B cell (primary cell): ENCODE data around the gene C1orf105. TPM values are rescaled to one million over a fixed set of nuclear protein-coding genes. Genes with fewer than 3 reads are reported as not detected.
"Not testable (repeated sequence)": the region's sequence is repeated elsewhere in the genome, so short reads cannot be mapped to it uniquely, and the experiment has no call there.

Experiments used
- ATAC-seq: fragments of 200-7000 bp; cut with Tn5 transposase; one replicate; pipeline ENCODE4 v1.10.0; 2021; ENCODE audit warnings: low read depth, mild to moderate bottlenecking, moderate number of reproducible peaks, moderate library complexity
- CTCF ChIA-PET: fragments of 350-600 bp; sonication (Branson Sonifier 250); formaldehyde crosslinking; loops from one replicate; lab custom pipeline; 2021; ENCODE audit warnings: antibody characterized with exemption, inconsistent platforms; lab: Charles Lee
- POLR2A ChIA-PET: fragments of 350-600 bp; sonication (Branson Sonifier 250); formaldehyde crosslinking; loops from one replicate; lab custom pipeline; 2021; ENCODE audit warnings: antibody characterized with exemption; lab: Charles Lee
- DNase-seq: peaks from one replicate; pipeline ENCODE4 v3.0.0; 2013
- H2AFZ ChIP-seq: 2 replicates; pipeline ENCODE4 v1.6.1; 2012; ENCODE audit warnings: mild to moderate bottlenecking, low read depth, low read length; ENCODE audit not compliant: insufficient read depth, poor library complexity, severe bottlenecking
- H3K27ac ChIP-seq, 2 donors: 1 replicate in 1 of 2; 2 replicates in 1 of 2; pipeline ENCODE4 v1.5.1; 2012 to 2013; ENCODE audit warnings: low read length in 2 of 2, mild to moderate bottlenecking in 2 of 2, moderate library complexity in 1 of 2
- H3K27me3 ChIP-seq, 4 experiments: fragments of 200-600 bp in 1 of 4; sonication (generic) in 1 of 4; replicated peaks in 1 of 4; 1 replicate in 2 of 4; 2 replicates in 2 of 4; pipeline versions ENCODE4 v1.6.1 to v1.7.0; 2013 to 2016; ENCODE audit warnings: low read length in 3 of 4, mild to moderate bottlenecking in 2 of 4, mixed read lengths in 1 of 4, moderate library complexity in 1 of 4; ENCODE audit not compliant: insufficient read depth in 4 of 4, control insufficient read depth in 3 of 4; ENCODE audit errors: control extremely low read depth in 1 of 4
- H3K36me3 ChIP-seq, 2 experiments: replicated peaks in 1 of 2; 1 replicate in 1 of 2; 2 replicates in 1 of 2; pipeline versions ENCODE4 v1.6.1 to v1.7.1; 2013; ENCODE audit warnings: low read length in 1 of 2; ENCODE audit not compliant: insufficient read depth in 2 of 2, control insufficient read depth in 1 of 2; ENCODE audit errors: control extremely low read depth in 1 of 2, extremely low read depth in 1 of 2
- H3K4me1 ChIP-seq, 2 donors: fragments of 200-600 bp in 1 of 2; sonication (generic) in 1 of 2; 1 replicate in 1 of 2; 2 replicates in 1 of 2; pipeline versions ENCODE4 v1.5.1 to v1.6.1; 2013 to 2017; ENCODE audit warnings: low read length in 2 of 2; ENCODE audit not compliant: control insufficient read depth in 2 of 2, insufficient read depth in 2 of 2
- H3K4me2 ChIP-seq: replicated peaks from 2 replicates; pipeline ENCODE3; 2012; ENCODE audit warnings: mild to moderate bottlenecking, low read depth, low read length; ENCODE audit not compliant: poor library complexity, severe bottlenecking
- H3K4me3 ChIP-seq, 5 experiments: fragments of 200-600 bp in 1 of 5; sonication (generic) in 1 of 5; 1 replicate in 3 of 5; 2 replicates in 2 of 5; pipeline versions ENCODE4 v1.5.1 to v1.7.0; 2011 to 2016; ENCODE audit warnings: low read length in 4 of 5, mild to moderate bottlenecking in 4 of 5, low read depth in 2 of 5, control low read depth in 1 of 5, moderate library complexity in 1 of 5; ENCODE audit not compliant: insufficient read depth in 1 of 5; ENCODE audit errors: control extremely low read depth in 1 of 5, extremely low read depth in 1 of 5
- H3K79me2 ChIP-seq: fragments of 200-600 bp; sonication (generic); one replicate; pipeline ENCODE4 v1.6.0; 2016; ENCODE audit warnings: low read length; ENCODE audit not compliant: control insufficient read depth, insufficient read depth
- H3K9ac ChIP-seq: fragments of 200-600 bp; sonication (generic); 2 replicates; pipeline ENCODE4 v1.6.1; 2017; ENCODE audit warnings: mild to moderate bottlenecking, low read length, moderate library complexity
- H3K9me3 ChIP-seq, 3 donors: one replicate each; pipeline versions ENCODE4 v1.6.1 to v1.7.1; 2013; ENCODE audit warnings: low read length in 2 of 3; ENCODE audit not compliant: control insufficient read depth in 2 of 3, insufficient read depth in 1 of 3; ENCODE audit errors: control extremely low read depth in 1 of 3
- H4K20me1 ChIP-seq: 2 replicates; pipeline ENCODE4 v1.6.0; 2012; ENCODE audit warnings: mild to moderate bottlenecking, low read length; ENCODE audit not compliant: insufficient read depth, control insufficient read depth, poor library complexity, severe bottlenecking
- H3K27ac Mint-ChIP-seq: one replicate; pipeline ENCODE4 v1.8.0; 2021; ENCODE audit warnings: mixed read lengths
- H3K27me3 Mint-ChIP-seq: one replicate; pipeline ENCODE4 v1.8.0; 2021; ENCODE audit warnings: mixed read lengths
- H3K4me1 Mint-ChIP-seq: one replicate; pipeline ENCODE4 v1.8.0; 2021; ENCODE audit warnings: mixed read lengths
- H3K4me3 Mint-ChIP-seq: one replicate; pipeline ENCODE4 v1.8.0; 2021; ENCODE audit warnings: mixed read lengths
- H3K9me3 Mint-ChIP-seq: one replicate; pipeline ENCODE4 v1.8.0; 2022; ENCODE audit warnings: mixed read lengths; ENCODE audit not compliant: insufficient read depth
- WGBS: methylation state at CpG from one replicate; pipeline ENCODE4 v1.1.5; 2013; ENCODE audit warnings: missing lambda C conversion rate; ENCODE audit not compliant: insufficient coverage; 5-methylcytosine and 5-hydroxymethylcytosine counted together
- intact Hi-C: fragments of 100-400 bp; cut with micrococcal nuclease; formaldehyde crosslinking; loops from one replicate; pipeline ENCODE4 v1.10.0; 2022
- polyA plus RNA-seq: library from polyadenylated mRNA; depleted of rRNA; stranded (reverse); fragments of >200 nt; gene quantifications from 2 replicates; pipeline ENCODE4 v1.2.3, GENCODE V29; 2012
- total RNA-seq, 2 donors: library from RNA; stranded (reverse); fragments of 120-200 nt in 1 of 2; gene quantifications; 1 replicate in 1 of 2; 2 replicates in 1 of 2; pipeline versions ENCODE4 v1.2.3 to v1.2.4, GENCODE V29; 2013 to 2022
- TF ChIP-seq, protein P1 (sequence below): fragments of 200-600 bp; IDR thresholded peaks from one replicate; pipeline ENCODE4 v1.8.0; 2022; ENCODE audit warnings: antibody characterized with exemption, mild to moderate bottlenecking

The C1orf105 gene
- total and polyA plus RNA-seq, 2 donors (not counting 1 experiment from before 2014, with no cell fraction given), result not detected

DNA sequence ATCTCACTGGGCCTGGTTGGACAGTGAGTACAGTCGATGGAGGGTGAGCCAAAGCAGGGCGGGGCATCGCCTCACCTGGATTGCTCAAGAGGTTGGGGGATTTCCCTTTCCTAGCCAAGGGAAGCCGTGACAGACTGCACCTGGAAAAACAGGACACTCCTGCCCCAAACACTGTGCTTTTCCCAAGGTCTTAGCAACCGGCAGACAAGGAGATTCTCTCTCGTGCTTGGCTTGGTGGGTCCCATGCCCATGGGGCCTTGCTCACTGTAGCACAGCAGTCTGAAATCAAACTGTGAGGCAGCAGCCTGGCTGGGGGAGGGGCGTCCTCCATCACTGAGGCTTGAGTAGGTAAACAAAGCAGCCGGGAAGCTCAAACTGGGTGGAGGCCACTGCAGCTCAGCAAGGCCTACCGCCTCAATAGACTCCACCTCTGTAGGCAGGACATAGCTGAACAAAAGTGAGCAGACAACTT lies 11.3 kb downstream of the C1orf105 start:
- intact Hi-C loops, result no loop called here
- no peak for ATAC-seq
- no peak overlapping the region for H3K4me3 ChIP-seq
- H3K4me1 ChIP-seq, result peaks cover 10 to 12% of the 10 kb centered on the region in 2 donors
- peaks cover 15% of the 10 kb centered on the region for H3K4me1 Mint-ChIP-seq
- H3K27me3 ChIP-seq, result no peaks in the 10 kb centered on the region
- no peak overlapping the region for H3K4me2 ChIP-seq
- ChIA-PET CTCF (interaction anchor here (0.5 to 3.8 kb wide), 8 partner anchors 10 to 631 kb away, joined by 3 to 54 read pairs (median 3); partner anchors contain the start of gene PIGC), POLR2A (no interaction called here)
- TF ChIP-seq, protein P1, sequence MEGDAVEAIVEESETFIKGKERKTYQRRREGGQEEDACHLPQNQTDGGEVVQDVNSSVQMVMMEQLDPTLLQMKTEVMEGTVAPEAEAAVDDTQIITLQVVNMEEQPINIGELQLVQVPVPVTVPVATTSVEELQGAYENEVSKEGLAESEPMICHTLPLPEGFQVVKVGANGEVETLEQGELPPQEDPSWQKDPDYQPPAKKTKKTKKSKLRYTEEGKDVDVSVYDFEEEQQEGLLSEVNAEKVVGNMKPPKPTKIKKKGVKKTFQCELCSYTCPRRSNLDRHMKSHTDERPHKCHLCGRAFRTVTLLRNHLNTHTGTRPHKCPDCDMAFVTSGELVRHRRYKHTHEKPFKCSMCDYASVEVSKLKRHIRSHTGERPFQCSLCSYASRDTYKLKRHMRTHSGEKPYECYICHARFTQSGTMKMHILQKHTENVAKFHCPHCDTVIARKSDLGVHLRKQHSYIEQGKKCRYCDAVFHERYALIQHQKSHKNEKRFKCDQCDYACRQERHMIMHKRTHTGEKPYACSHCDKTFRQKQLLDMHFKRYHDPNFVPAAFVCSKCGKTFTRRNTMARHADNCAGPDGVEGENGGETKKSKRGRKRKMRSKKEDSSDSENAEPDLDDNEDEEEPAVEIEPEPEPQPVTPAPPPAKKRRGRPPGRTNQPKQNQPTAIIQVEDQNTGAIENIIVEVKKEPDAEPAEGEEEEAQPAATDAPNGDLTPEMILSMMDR, result no peak
- H3K4me3 Mint-ChIP-seq, result no peak overlapping the region
- H3K9ac ChIP-seq, result no peak overlapping the region
- H4K20me1 ChIP-seq, result no peaks in the 10 kb centered on the region
- H3K79me2 ChIP-seq, result peaks cover 4% of the 10 kb centered on the region
- no peak overlapping the region for H3K27ac ChIP-seq
- H3K27me3 Mint-ChIP-seq, result no peaks in the 10 kb centered on the region
- H2AFZ ChIP-seq, result no peak overlapping the region
- H3K27ac Mint-ChIP-seq, result no peak overlapping the region
- H3K9me3 ChIP-seq, result no peaks in the 10 kb centered on the region
- no peak for DNase-seq
- WGBS, result 87% methylated on average over 8 of the region's 9 CpGs
- H3K36me3 ChIP-seq, result peaks cover 0 to 3% of the 10 kb centered on the region in 2 experiments
- no peaks in the 10 kb centered on the region for H3K9me3 Mint-ChIP-seq

DNA sequence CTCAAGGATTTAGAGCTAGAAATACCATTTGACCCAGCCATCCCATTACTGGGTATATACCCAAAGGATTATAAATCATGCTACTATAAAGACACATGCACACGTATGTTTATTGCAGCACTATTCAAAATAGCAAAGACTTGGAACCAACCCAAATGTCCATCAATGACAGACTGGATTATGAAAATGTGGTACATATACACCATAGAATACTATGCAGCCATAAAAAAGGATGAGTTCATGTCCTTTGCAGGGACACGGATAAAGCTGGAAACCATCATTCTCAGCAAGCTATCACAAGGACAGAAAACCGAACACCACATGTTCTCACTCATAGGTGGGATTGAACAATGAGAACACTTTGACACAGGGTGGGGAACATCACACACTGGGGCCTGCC lies 16.7 kb downstream of the C1orf105 start:
- intact Hi-C loops, POLR2A ChIA-PET, H3K9ac ChIP-seq, H3K4me1 ChIP-seq, H3K27ac ChIP-seq, H2AFZ ChIP-seq, H3K4me2 ChIP-seq, H3K27ac Mint-ChIP-seq, H3K4me3 Mint-ChIP-seq, DNase-seq, H3K27me3 ChIP-seq, H3K9me3 ChIP-seq, H3K4me3 ChIP-seq, H3K9me3 Mint-ChIP-seq, H3K36me3 ChIP-seq, H4K20me1 ChIP-seq, ATAC-seq, H3K27me3 Mint-ChIP-seq, H3K79me2 ChIP-seq: not testable (repeated sequence)
- CTCF ChIA-PET, result interaction anchor here (1.7 kb wide), 1 partner anchor 435 kb away, joined by 5 read pairs; no protein-coding TSS in a partner anchor
- WGBS, result no CpG with 5 or more reads among the region's 3 CpGs
- peaks cover 21% of the 10 kb centered on the region for H3K4me1 Mint-ChIP-seq
